Measurements from ENCODE around the gene MMRN1.

The MMRN1 gene

GRCh38 chr4:89914609-89915550, 20.2 kb downstream of the MMRN1 start:
- TF ChIP-seq ZNF70 (CRISPR knock-in tag; IDR thresholded peaks at IDR 0.05): no peak
- TF ChIP-seq GLIS3 (CRISPR knock-in tag; IDR thresholded peaks at IDR 0.05): no peak
- TF ChIP-seq TOX (CRISPR knock-in tag; IDR thresholded peaks at IDR 0.05; ENCODE audit: borderline replicate concordance): no peak
- no peak for TF ChIP-seq CSDC2 (CRISPR knock-in tag; IDR thresholded peaks at IDR 0.05)
- no peak for TF ChIP-seq ISL1 (CRISPR knock-in tag; IDR thresholded peaks at IDR 0.05)
- TF ChIP-seq CREB5 (CRISPR knock-in tag; IDR thresholded peaks at IDR 0.05; ENCODE audit: low read depth): no peak
- no peak for TF ChIP-seq ESRRG (CRISPR knock-in tag; IDR thresholded peaks at IDR 0.05)
- no peak for TF ChIP-seq ZFP3 (CRISPR knock-in tag; IDR thresholded peaks at IDR 0.05)
- TF ChIP-seq ARNTL (CRISPR knock-in tag; IDR thresholded peaks at IDR 0.05; ENCODE audit: borderline replicate concordance, low read depth): no peak
- no peak for TF ChIP-seq PPARA (CRISPR knock-in tag; IDR thresholded peaks at IDR 0.05; ENCODE audit: borderline replicate concordance)
- no peak for ATAC-seq

- no peak for ATAC-seq
- TF ChIP-seq ARNTL (CRISPR knock-in tag; IDR thresholded peaks at IDR 0.05; ENCODE audit: borderline replicate concordance, low read depth) (no peak), CREB5 (CRISPR knock-in tag; IDR thresholded peaks at IDR 0.05; ENCODE audit: low read depth) (no peak), CSRNP3 (CRISPR knock-in tag; IDR thresholded peaks at IDR 0.05) (no peak), ZFP30 (CRISPR knock-in tag; IDR thresholded peaks at IDR 0.05) (no peak), ZNF70 (CRISPR knock-in tag; IDR thresholded peaks at IDR 0.05) (no peak), PATZ1 (CRISPR knock-in tag; IDR thresholded peaks at IDR 0.05; ENCODE audit: borderline replicate concordance) (no peak), SNAI2 (CRISPR knock-in tag; IDR thresholded peaks at IDR 0.05) (no peak), CSDC2 (CRISPR knock-in tag; IDR thresholded peaks at IDR 0.05) (no peak)
These were observed 21.3 kb downstream of the MMRN1 start for GRCh38 chr4:89915937-89916336.

GRCh38 chr4:89922848-89923416, 28.3 kb downstream of the MMRN1 start:
- ATAC-seq: no peak
- TF ChIP-seq TCF4 (CRISPR knock-in tag; IDR thresholded peaks at IDR 0.05; ENCODE audit: borderline replicate concordance) (no peak), ZNF8 (CRISPR knock-in tag; IDR thresholded peaks at IDR 0.05) (no peak), CSRNP3 (CRISPR knock-in tag; IDR thresholded peaks at IDR 0.05) (no peak), ZNF70 (CRISPR knock-in tag; IDR thresholded peaks at IDR 0.05) (no peak), ARNTL (CRISPR knock-in tag; IDR thresholded peaks at IDR 0.05; ENCODE audit: borderline replicate concordance, low read depth) (no peak), CREB5 (CRISPR knock-in tag; IDR thresholded peaks at IDR 0.05; ENCODE audit: low read depth) (no peak), BACH2 (CRISPR knock-in tag; IDR thresholded peaks at IDR 0.05; ENCODE audit: borderline replicate concordance) (no peak), TSHZ2 (CRISPR knock-in tag; IDR thresholded peaks at IDR 0.05) (no peak), ZNF565 (CRISPR knock-in tag; conservative IDR thresholded peaks at IDR 0.05; ENCODE audit: low read depth) (no peak), PATZ1 (CRISPR knock-in tag; IDR thresholded peaks at IDR 0.05; ENCODE audit: borderline replicate concordance) (no peak), ESRRG (CRISPR knock-in tag; IDR thresholded peaks at IDR 0.05) (no peak), ZFP30 (CRISPR knock-in tag; IDR thresholded peaks at IDR 0.05) (no peak), CSDC2 (CRISPR knock-in tag; IDR thresholded peaks at IDR 0.05) (no peak), PPARA (CRISPR knock-in tag; IDR thresholded peaks at IDR 0.05; ENCODE audit: borderline replicate concordance) (no peak), RARB (CRISPR knock-in tag; IDR thresholded peaks at IDR 0.05) (no peak), SNAI2 (CRISPR knock-in tag; IDR thresholded peaks at IDR 0.05) (no peak), TOX (CRISPR knock-in tag; IDR thresholded peaks at IDR 0.05; ENCODE audit: borderline replicate concordance) (no peak)
